CD14-positive monocyte (primary cell): ENCODE data around the gene TAF1C. TPM values are rescaled to one million over a fixed set of nuclear protein-coding genes. Genes with fewer than 3 reads are reported as not detected.

Experiments used
- DNase-seq, 3 donors: peaks; one replicate each; pipeline ENCODE4 v3.0.0-alpha.2; 2011 to 2022
- H2AFZ ChIP-seq: 2 replicates; pipeline ENCODE4 v1.6.0; 2012; ENCODE audit warnings: mild to moderate bottlenecking, low read depth, low read length, inconsistent platforms; ENCODE audit not compliant: insufficient read depth, poor library complexity, severe bottlenecking
- H3K27ac ChIP-seq, 2 donors: 1 replicate in 1 of 2; 2 replicates in 1 of 2; pipeline ENCODE4 v1.5.1; 2012 to 2013; ENCODE audit warnings: low read length in 2 of 2, control low read depth in 1 of 2, inconsistent platforms in 1 of 2, low read depth in 1 of 2, mild to moderate bottlenecking in 1 of 2
- H3K27me3 ChIP-seq, 2 donors: one replicate each; pipeline versions ENCODE4 v1.6.0 to v1.6.1; 2011 to 2013; ENCODE audit warnings: low read length in 2 of 2; ENCODE audit not compliant: control insufficient read depth in 2 of 2, insufficient read depth in 2 of 2
- H3K36me3 ChIP-seq, 2 donors: replicated peaks in 1 of 2; 1 replicate in 1 of 2; 2 replicates in 1 of 2; pipeline versions ENCODE4 v1.5.1 to v1.6.1; 2012 to 2013; ENCODE audit warnings: low read length in 2 of 2, control low read depth in 1 of 2, inconsistent platforms in 1 of 2, mild to moderate bottlenecking in 1 of 2; ENCODE audit not compliant: insufficient read depth in 2 of 2, control insufficient read depth in 1 of 2
- H3K4me1 ChIP-seq, 2 donors: 1 replicate in 1 of 2; 2 replicates in 1 of 2; pipeline versions ENCODE4 v1.5.1 to v1.6.1; 2012 to 2013; ENCODE audit warnings: low read length in 2 of 2, control low read depth in 1 of 2, inconsistent platforms in 1 of 2, mild to moderate bottlenecking in 1 of 2, moderate library complexity in 1 of 2; ENCODE audit not compliant: insufficient read depth in 2 of 2, control insufficient read depth in 1 of 2
- H3K4me2 ChIP-seq: replicated peaks from 2 replicates; pipeline ENCODE3; 2012; ENCODE audit warnings: low read length, moderate library complexity, mild to moderate bottlenecking; ENCODE audit not compliant: poor library complexity, severe bottlenecking; ENCODE audit errors: extremely low read depth
- H3K4me3 ChIP-seq, 3 experiments: fragments of 200-600 bp in 1 of 3; sonication (generic) in 1 of 3; replicated peaks in 1 of 3; 1 replicate in 2 of 3; 2 replicates in 1 of 3; pipeline ENCODE4 v1.5.1; 2011 to 2013; ENCODE audit warnings: low read length in 3 of 3, mild to moderate bottlenecking in 3 of 3, control low read depth in 2 of 3, low read depth in 2 of 3, inconsistent platforms in 1 of 3, moderate library complexity in 1 of 3
- H3K79me2 ChIP-seq: 2 replicates; pipeline ENCODE4 v1.6.0; 2012; ENCODE audit warnings: mild to moderate bottlenecking, control low read depth, inconsistent platforms, low read length, moderate library complexity; ENCODE audit not compliant: insufficient read depth
- H3K9ac ChIP-seq: 2 replicates; pipeline ENCODE4 v1.6.0; 2017; ENCODE audit warnings: low read length, mild to moderate bottlenecking; ENCODE audit not compliant: insufficient read depth, poor library complexity, severe bottlenecking
- H3K9me3 ChIP-seq, 2 donors: replicated peaks in 1 of 2; 1 replicate in 1 of 2; 2 replicates in 1 of 2; pipeline versions ENCODE4 v1.5.1 to v1.6.1; 2012 to 2013; ENCODE audit warnings: low read length in 2 of 2, control low read depth in 1 of 2; ENCODE audit not compliant: control insufficient read depth in 1 of 2, insufficient read depth in 1 of 2
- H4K20me1 ChIP-seq: 2 replicates; pipeline ENCODE4 v1.6.0; 2012; ENCODE audit warnings: mild to moderate bottlenecking, low read length, control low read depth, moderate library complexity; ENCODE audit not compliant: insufficient read depth
- H3K27ac Mint-ChIP-seq, 7 donors: one replicate each; pipeline ENCODE4 v1.8.0; 2020; ENCODE audit warnings: mild to moderate bottlenecking in 7 of 7, mixed read lengths in 7 of 7, moderate library complexity in 6 of 7, inconsistent platforms in 2 of 7
- H3K27me3 Mint-ChIP-seq, 3 donors: one replicate each; pipeline ENCODE4 v1.8.0; 2021 to 2022; ENCODE audit warnings: low read depth in 3 of 3, mild to moderate bottlenecking in 3 of 3, mixed read lengths in 3 of 3, moderate library complexity in 3 of 3, inconsistent platforms in 1 of 3
- H3K36me3 Mint-ChIP-seq, 2 donors: one replicate each; pipeline ENCODE4 v1.8.0; 2020; ENCODE audit warnings: mixed read lengths in 2 of 2, inconsistent platforms in 1 of 2, mild to moderate bottlenecking in 1 of 2
- H3K4me1 Mint-ChIP-seq: one replicate; pipeline ENCODE4 v1.8.0; 2020; ENCODE audit warnings: mild to moderate bottlenecking, mixed read lengths
- H3K4me3 Mint-ChIP-seq, 2 donors: one replicate each; pipeline ENCODE4 v1.8.0; 2020; ENCODE audit warnings: mild to moderate bottlenecking in 2 of 2, mixed read lengths in 2 of 2, moderate library complexity in 1 of 2
- H3K9me3 Mint-ChIP-seq, 7 donors: one replicate each; pipeline ENCODE4 v1.8.0; 2020 to 2022; ENCODE audit warnings: mixed read lengths in 7 of 7, mild to moderate bottlenecking in 6 of 7, moderate library complexity in 6 of 7, inconsistent platforms in 2 of 7
- CTCF ChIP-seq: fragments of 200-600 bp; IDR thresholded peaks from one replicate; pipeline ENCODE4 v1.8.0; 2022; ENCODE audit warnings: antibody characterized with exemption, mild to moderate bottlenecking
- WGBS: methylation state at CpG from one replicate; pipeline ENCODE4 v1.1.5; 2013; ENCODE audit warnings: missing lambda C conversion rate; ENCODE audit not compliant: insufficient coverage; 5-methylcytosine and 5-hydroxymethylcytosine counted together
- intact Hi-C, 2 donors: fragments of 100-400 bp; cut with micrococcal nuclease; formaldehyde crosslinking; loops; one replicate each; pipeline versions ENCODE4 v1.15.0 to v1.15.1; 2023
- polyA plus RNA-seq, 3 donors: library from polyadenylated mRNA; depleted of rRNA in 1 of 3; unstranded in 2 of 3; stranded (reverse) in 1 of 3; fragments of 300-500 nt in 2 of 3; fragments of >200 nt in 1 of 3; fragmentation: Illumina TruSeq in 2 of 3; gene quantifications; 1 replicate in 2 of 3; 2 replicates in 1 of 3; pipeline ENCODE4 v1.2.3, GENCODE V29; 2012 to 2021

Gene TAF1C
- polyA plus RNA-seq, 3 donors: 4.0 to 126 (median 4.5) TPM

- H3K9ac ChIP-seq: no peak overlapping the region
- H3K4me2 ChIP-seq: no peak overlapping the region
- no peaks in the 10 kb centered on the region for H3K4me1 ChIP-seq
- 93% methylated on average over 2 of the region's 5 CpGs for WGBS
- TF ChIP-seq CTCF: no peak
- peaks cover 0 to 6% of the 10 kb centered on the region in 2 donors for H3K27me3 ChIP-seq
- no peak overlapping the region for H2AFZ ChIP-seq
- no peaks in the 10 kb centered on the region for H3K4me1 Mint-ChIP-seq
- H3K9me3 ChIP-seq: no peaks in the 10 kb centered on the region
- intact Hi-C loops: no loop called here
- no peaks in the 10 kb centered on the region for H3K36me3 ChIP-seq
- no peaks in the 10 kb centered on the region for H3K36me3 Mint-ChIP-seq
- no peak for DNase-seq
- H4K20me1 ChIP-seq: no peaks in the 10 kb centered on the region
- H3K9me3 Mint-ChIP-seq: peaks cover 0 to 2% (median 0%) of the 10 kb centered on the region in 7 donors
- no peak overlapping the region for H3K4me3 Mint-ChIP-seq
- H3K4me3 ChIP-seq: no peak overlapping the region
- no peak overlapping the region for H3K27ac ChIP-seq
- peaks cover 15 to 28% (median 25%) of the 10 kb centered on the region in 3 donors for H3K27me3 Mint-ChIP-seq
- H3K27ac Mint-ChIP-seq: no peak overlapping the region
- no peaks in the 10 kb centered on the region for H3K79me2 ChIP-seq
Measured at GRCh38 chr16:84232969-84233368, 46.1 kb upstream of the TAF1C start.

GRCh38 chr16:84232060-84232459, 45.2 kb upstream of the TAF1C start:
- Histone ChIP-seq H3K4me2 (no peak overlapping the region), H3K27ac (no peak overlapping the region), H4K20me1 (no peaks in the 10 kb centered on the region), H3K9ac (no peak overlapping the region), H3K4me3 (no peak overlapping the region), H2AFZ (no peak overlapping the region), H3K9me3 (no peaks in the 10 kb centered on the region), H3K27me3 (peaks cover 0 to 6% of the 10 kb centered on the region in 2 donors), H3K4me1 (no peaks in the 10 kb centered on the region), H3K79me2 (no peaks in the 10 kb centered on the region), H3K36me3 (no peaks in the 10 kb centered on the region)
- no peak for TF ChIP-seq CTCF
- H3K4me1 Mint-ChIP-seq: no peaks in the 10 kb centered on the region
- intact Hi-C loops: no loop called here
- no peak for DNase-seq
- WGBS: 90% methylated on average over 3 of the region's 5 CpGs
- H3K36me3 Mint-ChIP-seq: no peaks in the 10 kb centered on the region
- no peak overlapping the region for H3K4me3 Mint-ChIP-seq
- H3K9me3 Mint-ChIP-seq: no peaks in the 10 kb centered on the region
- peak overlapping the region in 1 of 7 donors; percentile 49 for H3K27ac Mint-ChIP-seq
- H3K27me3 Mint-ChIP-seq: peaks cover 15 to 27% (median 25%) of the 10 kb centered on the region in 3 donors
